Renal cortex interstitium (tissue), 11 donors: ENCODE data around the gene PNMA8A. TPM values are rescaled to one million over a fixed set of nuclear protein-coding genes. Genes with fewer than 3 reads are reported as not detected.
A peak's percentile ranks its signal among the peaks of the same experiment; 100 is the strongest.

Experiments
- DNase-seq, 11 donors: peaks; one replicate each; pipeline ENCODE4 v3.0.0-alpha.2; 2013; ENCODE audit warnings: low read depth in 9 of 11, low spot score in 4 of 11; ENCODE audit errors: extremely low read depth in 1 of 11
- polyA plus RNA-seq, 3 donors: library from polyadenylated mRNA; unstranded; fragments of 120-200 nt; gene quantifications; one replicate each; pipeline ENCODE4 v1.2.1, GENCODE V29; 2013; ENCODE audit not compliant: insufficient read length in 3 of 3

Gene PNMA8A
- polyA plus RNA-seq, 3 donors: 43.5 to 71.1 (median 52.2) TPM

DNA sequence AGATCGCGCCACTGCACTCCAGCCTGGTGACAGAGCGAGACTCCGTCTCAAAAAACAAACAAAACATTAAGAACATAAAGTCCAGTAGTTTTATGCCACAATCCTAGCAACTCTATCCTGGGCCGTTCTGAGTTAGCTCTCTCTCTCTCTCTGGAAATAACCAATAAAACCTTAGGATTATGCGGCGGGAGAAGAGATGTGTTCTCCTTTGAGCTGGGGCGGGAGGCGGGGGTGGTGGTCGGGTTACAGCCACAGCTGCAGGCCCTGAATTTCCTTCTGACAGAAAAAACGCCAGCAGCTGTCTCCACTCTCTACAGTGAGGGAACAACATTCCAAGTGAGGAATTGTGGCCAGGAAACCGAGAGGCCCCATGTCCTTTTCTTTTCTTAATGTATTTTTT is 9.1 kb upstream of the PNMA8A start:
- peak in 8 of 11 donors; percentile 77 to 93 (median 88) for DNase-seq

DNA sequence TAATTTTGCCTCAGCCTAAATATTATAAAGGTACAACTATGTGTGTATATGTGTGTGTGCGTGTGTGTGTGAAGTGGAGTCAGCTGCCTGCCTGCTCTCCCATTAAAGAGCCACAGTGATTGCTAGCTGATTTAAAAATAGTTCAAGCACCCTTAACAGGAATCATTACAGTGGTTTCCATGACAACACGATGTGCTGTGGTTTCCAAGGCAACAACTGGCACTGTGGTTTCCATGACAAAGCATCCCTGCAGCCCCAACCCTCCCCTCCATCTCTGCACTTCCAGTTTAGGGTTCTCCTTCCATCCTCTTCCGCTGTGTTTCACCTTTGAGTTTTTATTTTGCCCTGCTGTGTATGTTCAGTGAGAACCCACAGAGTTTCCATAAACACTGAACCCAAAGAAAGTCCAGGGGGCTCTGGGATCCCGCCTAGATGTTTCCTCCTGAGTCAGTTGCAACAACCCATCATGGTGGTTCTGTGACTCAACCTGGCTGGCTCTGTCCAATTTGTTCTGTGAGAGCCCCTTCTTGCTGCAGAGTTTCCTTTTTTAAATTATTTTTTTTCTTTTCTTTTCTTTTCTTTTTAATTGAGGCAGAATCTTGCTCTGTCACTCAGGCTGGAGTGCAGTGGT is 7.1 kb upstream of the PNMA8A start:
- no peak for DNase-seq

GRCh38 chr19:46475986-46476385 is 4.6 kb upstream of the PNMA8A start:
- DNase-seq: no peak

DNA sequence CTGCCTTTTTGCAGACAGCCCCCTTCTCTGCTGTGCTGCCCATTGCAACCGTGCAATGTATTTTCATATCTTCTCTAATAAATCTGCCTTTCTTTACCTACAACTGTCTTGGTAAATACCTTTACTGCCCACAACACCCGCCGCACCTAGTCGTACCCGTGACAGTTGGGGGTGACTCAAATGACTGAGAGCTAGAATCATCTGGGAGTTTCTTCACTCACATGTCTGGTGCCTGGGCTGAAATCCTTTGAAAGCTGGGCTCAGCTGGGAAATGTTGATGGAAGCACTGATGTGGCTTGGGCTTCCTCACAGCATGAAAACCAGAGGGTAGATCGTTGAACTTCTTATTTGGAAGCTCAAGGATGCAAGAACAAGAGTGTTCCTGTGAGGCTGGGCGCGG is 2.8 kb upstream of the PNMA8A start:
- DNase-seq: no peak

DNA sequence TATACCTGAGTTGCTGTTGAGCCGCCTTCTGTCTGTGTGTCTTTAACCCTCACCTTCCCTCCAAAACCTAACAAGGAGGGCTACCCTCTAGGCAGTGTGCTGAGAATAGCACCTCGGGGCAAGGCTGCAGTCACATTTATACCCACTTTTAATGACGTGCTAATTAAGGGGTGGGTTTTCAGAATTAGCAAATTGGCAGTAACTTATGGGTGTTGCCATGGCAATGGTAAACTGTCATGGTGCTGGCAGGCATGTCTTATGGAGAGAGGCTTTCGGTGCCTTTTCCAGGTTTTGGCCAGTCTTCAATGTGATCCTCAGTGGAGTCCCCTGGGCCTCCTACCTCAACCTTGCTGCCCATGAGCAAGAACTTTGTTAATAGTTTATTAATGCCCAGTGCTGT is 1.2 kb upstream of the PNMA8A start:
- DNase-seq: no peak

DNA sequence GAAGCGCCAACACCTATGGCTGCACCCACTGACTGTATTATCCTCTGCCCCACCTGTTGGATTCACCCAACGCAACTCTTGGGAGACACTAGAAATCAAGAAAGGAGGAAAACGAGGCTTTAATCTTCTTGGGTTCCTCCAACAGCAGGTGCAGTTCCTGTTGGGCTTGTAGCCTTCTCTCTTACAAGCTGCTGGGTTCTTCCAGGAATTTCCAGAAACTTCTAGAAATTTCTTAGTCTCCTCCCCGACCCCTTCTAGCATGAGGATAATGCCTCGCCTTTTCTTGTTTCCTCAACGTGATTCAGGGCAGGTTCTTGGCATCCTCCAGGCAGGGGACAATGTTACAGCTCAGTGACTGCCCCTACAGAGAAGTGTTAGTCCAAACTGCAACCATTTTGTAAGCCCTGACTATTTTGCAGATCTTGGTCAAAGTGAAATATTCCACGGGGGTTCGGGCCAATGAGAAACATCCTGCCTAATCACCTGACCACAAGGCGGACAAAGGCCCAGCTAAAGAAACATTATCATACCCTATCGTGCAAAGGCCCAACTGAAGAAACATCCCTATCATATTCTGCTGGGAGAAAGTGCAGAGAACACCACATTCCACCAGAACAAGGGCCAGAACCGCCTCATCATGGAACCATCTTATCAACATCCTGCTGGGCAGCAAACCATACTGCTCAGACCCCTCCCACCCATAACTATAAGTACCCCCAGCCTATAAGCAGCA is 614 bp upstream of the PNMA8A start:
- DNase-seq: no peak

- DNase-seq: no peak
These were observed 987 bp downstream of the PNMA8A start for GRCh38 chr19:46470376-46470775.

GRCh38 chr19:46469541-46470185 is 1.7 kb downstream of the PNMA8A start:
- DNase-seq: no peak

- no peak for DNase-seq
These were observed 4.7 kb downstream of the PNMA8A start for GRCh38 chr19:46466536-46467196.

DNA sequence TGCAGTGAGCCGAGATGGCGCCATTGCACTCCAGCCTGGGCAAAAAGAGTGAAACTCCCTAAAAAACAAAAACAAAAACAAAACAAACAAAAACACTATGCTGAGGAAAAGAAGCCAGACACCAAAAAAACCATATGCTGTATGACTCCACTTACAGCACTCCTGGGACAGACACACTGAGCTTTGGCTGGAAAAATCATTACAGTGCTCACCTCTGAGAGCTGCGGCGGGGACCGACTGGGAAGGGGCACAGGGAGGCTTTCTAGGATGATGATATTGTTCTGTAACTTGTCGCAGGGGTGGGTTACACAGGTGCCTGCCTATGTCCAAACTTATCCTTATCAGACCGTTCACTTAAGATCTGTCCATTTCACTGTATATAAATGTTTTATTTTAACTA is 7.8 kb downstream of the PNMA8A start:
- DNase-seq: no peak

- DNase-seq: no peak
These were observed 9.8 kb downstream of the PNMA8A start for GRCh38 chr19:46461537-46461936.

DNA sequence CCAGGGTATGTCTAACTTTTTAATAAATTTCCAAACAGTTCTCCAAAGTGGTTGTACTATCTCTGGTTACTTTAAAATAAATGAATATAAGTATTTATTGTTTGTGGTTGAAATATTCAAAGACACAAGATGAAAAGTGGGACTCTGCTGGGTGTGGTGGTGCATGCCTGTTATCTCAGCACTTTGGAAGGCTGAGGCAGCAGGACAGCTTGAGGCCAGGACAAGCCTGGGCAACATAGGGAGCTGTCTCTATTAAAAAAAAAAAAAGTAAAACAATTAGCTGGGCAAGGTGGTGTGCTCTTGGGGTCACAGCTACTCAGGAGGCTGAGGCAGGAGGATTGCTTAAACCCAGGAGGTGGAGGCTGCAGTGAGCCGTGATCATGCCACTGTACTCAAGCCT is 10.4 kb downstream of the PNMA8A start:
- DNase-seq: no peak

- no peak for DNase-seq
These were observed 11.3 kb downstream of the PNMA8A start for GRCh38 chr19:46460055-46460454.

DNA sequence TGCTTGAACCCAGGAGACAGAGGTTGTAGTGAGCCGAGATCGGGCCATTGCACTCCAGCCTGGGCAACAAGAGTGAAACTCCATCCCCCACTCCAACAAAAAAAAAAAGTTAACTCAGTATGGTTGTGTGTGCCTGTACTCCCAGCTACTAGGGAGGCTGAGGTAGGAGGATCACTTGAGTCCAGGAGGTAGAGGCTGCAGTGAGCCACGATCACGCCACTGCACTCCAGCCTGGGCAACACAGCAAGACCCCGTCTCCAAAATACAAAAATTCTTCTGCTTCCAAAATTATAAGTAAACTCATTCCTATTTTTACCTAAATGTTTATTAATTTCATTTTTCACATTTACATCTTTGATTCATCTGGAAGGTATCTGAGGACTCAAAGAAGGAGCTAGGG is 14.4 kb downstream of the PNMA8A start:
- no peak for DNase-seq

- DNase-seq: no peak
These were observed 17.1 kb downstream of the PNMA8A start for GRCh38 chr19:46454244-46454643.

DNA sequence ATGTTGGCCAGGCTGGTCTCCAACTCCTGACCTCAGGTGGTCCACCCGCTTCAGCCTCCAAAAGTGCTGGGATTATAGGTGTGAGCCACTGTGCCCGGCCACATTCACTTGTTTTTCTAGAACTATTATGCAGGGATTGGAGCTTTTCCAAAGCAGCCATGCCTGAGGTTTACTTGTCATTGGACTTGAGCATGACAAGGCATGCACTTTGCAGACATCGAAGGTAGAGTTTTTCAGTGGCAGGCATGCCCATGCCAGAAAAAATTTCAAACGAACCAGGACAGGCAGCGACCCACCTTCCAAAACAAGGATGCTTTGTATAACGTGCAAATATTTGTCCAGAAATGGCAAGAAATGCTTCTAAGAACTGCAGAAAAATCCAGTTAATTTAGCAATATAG is 17.7 kb downstream of the PNMA8A start:
- no peak for DNase-seq

DNA sequence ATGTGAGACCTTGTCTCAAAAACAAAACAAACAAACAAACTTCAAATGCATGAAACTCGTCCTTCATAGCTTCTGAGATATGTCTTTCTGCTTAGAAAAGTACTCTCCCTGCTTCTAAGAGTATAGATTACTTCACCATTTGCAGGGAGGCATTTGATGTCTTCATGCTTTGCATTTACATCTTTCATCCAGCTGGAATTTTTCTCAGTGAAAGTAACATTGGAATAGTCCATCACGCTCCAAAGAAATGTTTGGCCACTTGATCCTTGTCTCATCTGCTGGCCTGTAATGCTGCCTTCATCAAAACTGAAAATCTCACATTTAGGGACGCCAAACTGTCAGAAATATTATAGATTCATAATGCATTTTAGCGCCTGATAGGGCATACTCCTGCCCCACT is 19.2 kb downstream of the PNMA8A start:
- no peak for DNase-seq

- DNase-seq: no peak
These were observed 20.0 kb downstream of the PNMA8A start for GRCh38 chr19:46451352-46451751.

GRCh38 chr19:46450737-46451136 is 20.6 kb downstream of the PNMA8A start:
- no peak for DNase-seq

DNA sequence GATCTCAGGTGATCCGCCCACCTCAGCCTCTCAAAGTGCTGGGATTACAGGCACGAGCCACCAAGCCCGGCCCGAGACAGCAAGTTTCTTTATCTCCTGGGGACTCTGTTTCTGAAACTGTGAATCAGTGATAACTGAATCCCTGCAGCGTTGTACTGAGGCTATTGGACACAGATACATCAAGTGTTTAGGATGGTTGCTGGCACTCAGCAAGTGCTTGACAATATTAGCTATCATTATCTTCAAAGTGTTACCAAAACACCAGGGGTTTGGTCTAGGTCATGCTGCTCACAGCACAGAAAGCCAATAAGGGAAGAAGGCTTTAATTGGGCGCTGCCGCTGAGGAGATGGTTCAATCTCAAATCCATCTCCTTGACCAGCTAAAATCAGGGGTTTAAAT is 22.1 kb downstream of the PNMA8A start:
- no peak for DNase-seq
